Vein endothelial cell (primary cell): ENCODE measurements around the gene TASOR. TPM values are rescaled to one million over a fixed set of nuclear protein-coding genes. Genes with fewer than 3 reads are reported as not detected.

Experiments
- total RNA-seq: library from RNA; depleted of rRNA; stranded (reverse); fragments of >200 nt; gene quantifications from 2 replicates; pipeline ENCODE4 v1.2.3, GENCODE V29; 2012

The TASOR gene, protein sequence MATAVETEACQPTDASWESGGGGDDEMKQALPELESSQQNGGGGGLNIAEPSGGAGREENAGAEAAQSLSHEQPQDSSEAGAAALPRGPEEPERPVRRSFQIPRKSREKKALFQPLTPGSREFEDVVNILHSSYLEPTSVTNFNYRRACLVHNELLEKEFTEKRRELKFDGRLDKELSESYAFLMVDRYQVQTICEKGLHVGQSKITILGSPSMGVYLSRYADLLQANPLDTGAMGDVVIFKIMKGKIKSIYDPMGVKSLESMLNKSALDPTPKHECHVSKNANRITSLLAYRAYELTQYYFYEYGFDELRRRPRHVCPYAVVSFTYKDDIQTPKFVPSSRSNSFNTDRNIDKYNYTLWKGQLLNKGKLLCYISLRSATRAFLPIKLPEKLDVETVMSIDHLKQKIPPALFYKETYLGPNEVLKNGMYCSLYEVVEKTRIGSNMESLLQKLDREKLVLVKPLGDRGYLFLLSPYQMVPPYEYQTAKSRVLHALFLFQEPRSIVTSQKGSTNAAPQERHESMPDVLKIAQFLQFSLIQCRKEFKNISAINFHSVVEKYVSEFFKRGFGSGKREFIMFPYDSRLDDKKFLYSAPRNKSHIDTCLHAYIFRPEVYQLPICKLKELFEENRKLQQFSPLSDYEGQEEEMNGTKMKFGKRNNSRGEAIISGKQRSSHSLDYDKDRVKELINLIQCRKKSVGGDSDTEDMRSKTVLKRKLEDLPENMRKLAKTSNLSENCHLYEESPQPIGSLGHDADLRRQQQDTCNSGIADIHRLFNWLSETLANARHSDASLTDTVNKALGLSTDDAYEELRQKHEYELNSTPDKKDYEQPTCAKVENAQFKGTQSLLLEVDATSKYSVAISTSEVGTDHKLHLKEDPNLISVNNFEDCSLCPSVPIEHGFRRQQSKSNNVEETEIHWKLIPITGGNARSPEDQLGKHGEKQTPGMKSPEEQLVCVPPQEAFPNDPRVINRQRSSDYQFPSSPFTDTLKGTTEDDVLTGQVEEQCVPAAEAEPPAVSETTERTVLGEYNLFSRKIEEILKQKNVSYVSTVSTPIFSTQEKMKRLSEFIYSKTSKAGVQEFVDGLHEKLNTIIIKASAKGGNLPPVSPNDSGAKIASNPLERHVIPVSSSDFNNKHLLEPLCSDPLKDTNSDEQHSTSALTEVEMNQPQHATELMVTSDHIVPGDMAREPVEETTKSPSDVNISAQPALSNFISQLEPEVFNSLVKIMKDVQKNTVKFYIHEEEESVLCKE (N-terminal part only)
- total RNA-seq = 50.0 and 56.6 TPM in 2 replicates

DNA sequence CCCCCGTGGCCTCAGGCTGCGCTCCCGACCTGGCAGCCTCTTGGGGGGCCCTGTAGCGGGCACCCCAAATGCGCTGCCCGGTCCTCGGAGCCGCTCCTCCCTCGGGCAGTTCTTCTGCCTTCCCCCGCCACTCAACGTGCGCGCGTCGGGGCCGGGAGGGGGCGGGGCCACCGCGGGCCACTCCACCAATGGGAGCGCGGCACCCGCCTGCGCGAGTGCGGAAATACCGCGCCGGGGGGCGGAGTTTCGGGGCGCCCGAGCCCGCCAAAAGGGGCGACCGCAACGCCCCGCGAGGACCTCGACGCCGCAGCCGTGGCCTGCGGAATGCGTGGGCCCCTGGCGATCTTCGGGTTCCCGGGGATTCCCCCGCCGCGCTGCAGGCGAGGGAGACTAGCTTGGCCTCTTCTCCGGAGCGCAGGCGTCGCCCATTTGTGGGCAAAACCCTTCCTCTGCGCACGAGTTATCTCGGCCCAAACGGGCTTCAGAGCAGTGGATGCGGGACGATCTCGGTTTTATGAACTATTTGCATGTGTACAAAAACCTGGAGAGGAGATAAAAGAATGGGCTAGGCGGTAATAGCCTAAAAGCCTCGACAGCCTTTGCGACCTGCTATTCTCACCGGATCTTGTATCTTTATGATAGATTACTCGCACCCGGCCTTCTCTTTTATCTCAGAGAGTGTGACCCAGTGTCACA, at the start of gene TASOR:
Gene TASOR (minus strand): TSS at position 144 of the 696 bp plus-strand sequence. CDS start 259 bp downstream, outside the sequence.

Other genes with a start within 250 kb of the TASOR start
- gene ERC2, start 214.8 kb downstream of the TASOR start, total RNA-seq = 1.9 and 2.3 TPM in 2 replicates
- 16.7 and 19.7 TPM in 2 replicates for gene CCDC66, start 126.1 kb downstream of the TASOR start, total RNA-seq
- gene ARHGEF3, start 118.7 kb upstream of the TASOR start, total RNA-seq = 13.1 and 14.6 TPM in 2 replicates